Osteoblast (primary cell): ENCODE measurements around the gene ZNF14. TPM values are rescaled to one million over a fixed set of nuclear protein-coding genes. Genes with fewer than 3 reads are reported as not detected.
"Not testable (repeated sequence)": the region's sequence is repeated elsewhere in the genome, so short reads cannot be mapped to it uniquely, and the experiment has no call there.

ENCODE experiments used
- DNase-seq: peaks from one replicate; pipeline ENCODE4 v3.0.0; 2011; ENCODE audit warnings: low spot score, mixed read lengths; ENCODE audit not compliant: insufficient read length; ENCODE audit errors: missing footprints
- H2AFZ ChIP-seq: 2 replicates; pipeline ENCODE4 v1.6.0; 2011; ENCODE audit warnings: mild to moderate bottlenecking, low read length
- H3K27ac ChIP-seq: 2 replicates; pipeline ENCODE4 v1.5.1; 2011; ENCODE audit warnings: mild to moderate bottlenecking, low read depth, low read length, moderate library complexity
- H3K27me3 ChIP-seq: 2 replicates; pipeline ENCODE4 v1.6.0; 2012; ENCODE audit warnings: mild to moderate bottlenecking, control low read depth, inconsistent platforms, low read length, moderate library complexity; ENCODE audit not compliant: insufficient read depth
- H3K36me3 ChIP-seq: 2 replicates; pipeline ENCODE4 v1.5.1; 2011; ENCODE audit warnings: mild to moderate bottlenecking, low read length, control low read depth, moderate library complexity; ENCODE audit not compliant: insufficient read depth
- H3K4me1 ChIP-seq: 2 replicates; pipeline ENCODE4 v1.5.1; 2011; ENCODE audit warnings: mild to moderate bottlenecking, low read length, control low read depth, moderate library complexity; ENCODE audit not compliant: insufficient read depth
- H3K4me2 ChIP-seq: 2 replicates; pipeline ENCODE4 v1.6.0; 2011; ENCODE audit warnings: mild to moderate bottlenecking, low read length; ENCODE audit not compliant: insufficient read depth
- H3K4me3 ChIP-seq: fragments of 200-600 bp; sonication (generic); 3 replicates; pipeline ENCODE4 v1.5.1; 2012; ENCODE audit warnings: mild to moderate bottlenecking, low read length, inconsistent platforms; ENCODE audit not compliant: insufficient read depth
- H3K79me2 ChIP-seq: 2 replicates; pipeline ENCODE4 v1.6.0; 2012; ENCODE audit warnings: mild to moderate bottlenecking, low read length, control low read depth, inconsistent platforms; ENCODE audit not compliant: insufficient read depth
- H3K9me3 ChIP-seq: 2 replicates; pipeline ENCODE4 v1.5.1; 2011; ENCODE audit warnings: low read depth, low read length, control low read depth
- H4K20me1 ChIP-seq: 2 replicates; pipeline ENCODE4 v1.6.0; 2012; ENCODE audit warnings: mild to moderate bottlenecking, low read length, control low read depth; ENCODE audit not compliant: insufficient read depth
- CTCF ChIP-seq: IDR thresholded peaks from 2 replicates; pipeline ENCODE4 v1.5.1; 2011; ENCODE audit warnings: mild to moderate bottlenecking, low read depth, low read length, moderate library complexity; ENCODE audit errors: extremely low read depth
- total RNA-seq: library from RNA; depleted of rRNA; stranded (reverse); fragments of >200 nt; gene quantifications from 2 replicates; pipeline ENCODE4 v1.2.3, GENCODE V29; 2012

Gene ZNF14
- total RNA-seq, 1 donor = 6.5 TPM

GRCh38 chr19:19710506-19710905, 22.4 kb downstream of the ZNF14 start:
- no peaks in the 10 kb centered on the region for H3K79me2 ChIP-seq
- H3K27me3 ChIP-seq = no peaks in the 10 kb centered on the region
- no peak overlapping the region for H3K4me3 ChIP-seq
- no peak overlapping the region for H2AFZ ChIP-seq
- peaks cover 25% of the 10 kb centered on the region for H3K36me3 ChIP-seq
- H3K4me2 ChIP-seq = no peak overlapping the region
- DNase-seq = no peak
- no peak overlapping the region for H3K27ac ChIP-seq
- no peaks in the 10 kb centered on the region for H3K4me1 ChIP-seq
- peaks cover 64% of the 10 kb centered on the region for H3K9me3 ChIP-seq
- no peak for TF ChIP-seq CTCF
- no peaks in the 10 kb centered on the region for H4K20me1 ChIP-seq

- H3K27ac ChIP-seq = no peak overlapping the region
- TF ChIP-seq CTCF = no peak
- no peak overlapping the region for H3K4me2 ChIP-seq
- H3K9me3 ChIP-seq = peaks cover 35% of the 10 kb centered on the region
- H3K36me3 ChIP-seq = peaks cover 4% of the 10 kb centered on the region
- no peak overlapping the region for H3K4me3 ChIP-seq
- H3K27me3 ChIP-seq = no peaks in the 10 kb centered on the region
- H3K4me1 ChIP-seq = no peaks in the 10 kb centered on the region
- H3K79me2 ChIP-seq = no peaks in the 10 kb centered on the region
- no peaks in the 10 kb centered on the region for H4K20me1 ChIP-seq
- no peak for DNase-seq
- H2AFZ ChIP-seq = no peak overlapping the region
Measured at GRCh38 chr19:19704836-19705235, 28.1 kb downstream of the ZNF14 start.

- not testable (repeated sequence) for H3K9me3 ChIP-seq, H3K79me2 ChIP-seq, H3K4me2 ChIP-seq, H3K4me3 ChIP-seq, H3K36me3 ChIP-seq, H3K4me1 ChIP-seq, H4K20me1 ChIP-seq, H2AFZ ChIP-seq, DNase-seq, H3K27me3 ChIP-seq, H3K27ac ChIP-seq
Measured at GRCh38 chr19:19700493-19700892, 32.4 kb downstream of the ZNF14 start.

GRCh38 chr19:19697589-19697988, 35.3 kb downstream of the ZNF14 start:
- H3K4me2 ChIP-seq = no peak overlapping the region
- H3K36me3 ChIP-seq = no peaks in the 10 kb centered on the region
- H3K4me3 ChIP-seq = no peak overlapping the region
- no peaks in the 10 kb centered on the region for H3K27me3 ChIP-seq
- H3K4me1 ChIP-seq = no peaks in the 10 kb centered on the region
- TF ChIP-seq CTCF = no peak
- H3K79me2 ChIP-seq = no peaks in the 10 kb centered on the region
- peak; percentile 35 for DNase-seq
- no peak overlapping the region for H2AFZ ChIP-seq
- no peaks in the 10 kb centered on the region for H4K20me1 ChIP-seq
- H3K9me3 ChIP-seq = no peaks in the 10 kb centered on the region
- no peak overlapping the region for H3K27ac ChIP-seq

GRCh38 chr19:19696386-19696785, 36.5 kb downstream of the ZNF14 start:
- Histone ChIP-seq H3K4me1 (no peaks in the 10 kb centered on the region), H3K27me3 (no peaks in the 10 kb centered on the region), H4K20me1 (no peaks in the 10 kb centered on the region), H3K9me3 (no peaks in the 10 kb centered on the region), H3K4me2 (no peak overlapping the region), H3K4me3 (no peak overlapping the region), H3K36me3 (no peaks in the 10 kb centered on the region), H3K27ac (no peak overlapping the region), H2AFZ (no peak overlapping the region), H3K79me2 (no peaks in the 10 kb centered on the region)
- no peak for DNase-seq
- no peak for TF ChIP-seq CTCF
